GM19043 (cell line): ENCODE results near the gene TENM3.

ENCODE experiments used
- ATAC-seq: cut with Tn5 transposase; IDR thresholded peaks from one replicate; pipeline ENCODE4 v1.9.1; 2021; ENCODE audit warnings: low read depth; ENCODE audit not compliant: unreplicated experiment

TENM3 gene

DNA sequence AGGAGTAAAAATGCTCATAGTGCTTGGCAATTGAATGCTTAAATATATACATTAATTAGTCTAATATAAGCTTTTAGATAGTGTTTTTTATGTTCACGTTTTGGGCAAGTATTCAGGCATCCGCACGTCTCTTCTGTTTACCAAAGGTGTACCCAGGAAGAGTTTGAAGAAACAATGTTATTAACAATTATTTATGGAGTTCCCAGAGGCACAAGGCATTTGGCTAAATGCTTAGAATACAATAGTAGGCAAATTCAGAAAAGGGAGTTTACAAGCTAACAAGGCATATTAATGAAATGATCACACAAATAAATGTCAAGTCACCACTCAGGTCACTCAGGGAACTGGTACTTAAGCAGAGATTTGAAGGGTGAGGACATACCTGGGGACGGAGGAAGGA, 294.8 kb downstream of the TENM3 start:
- ATAC-seq = no peak

DNA sequence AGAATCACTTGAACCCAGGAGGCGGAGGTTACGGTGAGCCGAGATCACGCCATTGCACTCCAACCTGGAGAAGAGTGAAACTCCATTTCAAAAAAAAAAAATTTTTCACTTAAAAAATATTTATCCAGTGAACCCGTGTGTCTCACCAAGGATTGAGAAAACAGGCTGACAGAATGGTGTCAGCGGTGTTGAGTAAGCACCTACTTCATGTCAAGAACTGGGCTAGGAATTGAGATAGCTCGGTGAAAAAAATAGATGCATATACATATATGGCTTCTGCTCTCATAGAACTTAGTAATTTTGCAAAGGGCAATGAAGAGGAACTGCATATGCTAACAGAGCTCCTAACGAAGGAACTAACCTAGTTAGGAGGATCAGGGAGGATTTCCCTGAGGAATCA, 297.3 kb downstream of the TENM3 start:
- ATAC-seq = no peak

DNA sequence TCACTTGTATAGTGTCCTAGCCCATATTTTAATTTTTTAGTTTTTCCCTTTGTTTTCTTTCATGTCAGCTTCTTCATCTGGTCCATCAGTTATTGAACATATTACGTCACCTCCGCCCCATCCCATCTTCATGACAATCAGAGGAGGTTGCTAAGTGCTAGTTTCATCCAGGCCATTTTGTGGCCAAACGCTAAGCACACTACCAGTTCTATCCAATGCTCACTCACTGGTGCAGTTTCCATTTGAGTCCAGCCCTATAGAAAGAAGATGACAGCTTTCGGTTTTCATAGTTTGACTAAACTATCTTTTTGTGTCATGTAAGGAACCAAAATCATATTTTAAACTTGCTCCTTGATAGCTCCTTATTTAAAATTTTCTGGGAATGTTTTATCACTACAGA, 304.2 kb downstream of the TENM3 start:
- ATAC-seq = peak; percentile 93

DNA sequence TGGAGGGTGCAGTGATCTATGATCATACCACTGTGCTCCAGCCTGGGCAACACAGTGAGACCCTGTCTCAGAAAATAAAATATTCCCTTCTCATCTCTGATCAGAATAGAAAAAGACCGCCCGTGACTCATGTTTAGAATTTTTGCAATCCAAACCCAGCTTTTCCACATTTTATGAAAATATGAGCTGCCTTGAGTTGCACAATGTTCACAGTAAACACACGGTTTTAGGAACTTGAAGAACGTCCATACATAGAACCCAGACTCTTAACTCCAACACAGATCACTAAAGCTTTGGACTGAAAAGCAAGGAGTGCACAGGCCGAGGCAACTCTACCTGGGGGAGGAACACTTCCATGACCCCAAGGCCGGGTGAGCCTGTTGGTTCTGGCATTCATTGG, 305.0 kb downstream of the TENM3 start:
- ATAC-seq = no peak

DNA sequence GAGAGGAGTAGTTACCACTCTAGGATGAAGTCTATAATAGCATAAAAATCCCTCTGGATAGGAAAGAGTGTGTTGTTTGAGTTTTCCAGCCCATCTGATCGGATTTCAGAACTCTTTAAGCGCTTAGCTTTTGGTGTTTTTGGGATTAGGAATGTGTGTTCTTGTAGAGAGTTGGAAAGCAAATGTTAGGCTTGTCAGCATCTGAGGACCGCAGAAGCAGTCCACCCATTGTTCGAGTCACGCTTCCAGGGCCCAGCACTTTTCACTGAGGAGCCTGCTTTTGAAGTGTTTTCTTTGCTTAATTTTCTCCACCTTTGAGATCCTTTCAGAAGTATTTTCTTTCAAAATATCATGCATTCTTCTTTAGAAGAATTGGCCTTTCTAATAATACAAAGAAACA, 306.2 kb downstream of the TENM3 start:
- ATAC-seq = no peak

DNA sequence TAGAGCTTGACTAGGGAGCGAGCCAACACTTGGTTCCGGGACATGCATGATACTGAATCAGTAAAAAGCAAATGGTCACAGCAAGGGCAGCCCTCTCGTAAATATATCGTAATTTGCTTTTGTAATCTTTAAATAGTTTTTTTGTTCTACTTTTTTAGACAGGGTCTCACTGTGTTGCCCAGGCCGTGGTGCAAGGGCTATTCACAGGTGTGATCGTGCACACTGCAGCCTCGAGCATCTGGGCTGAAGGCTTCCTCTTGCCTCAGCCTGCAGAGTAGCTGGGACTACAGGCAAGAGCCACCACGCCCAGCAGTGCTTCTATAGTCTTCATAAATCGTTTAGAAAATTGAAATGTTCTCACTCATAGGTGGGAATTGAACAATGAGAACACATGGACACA, 309.7 kb downstream of the TENM3 start:
- no peak for ATAC-seq

DNA sequence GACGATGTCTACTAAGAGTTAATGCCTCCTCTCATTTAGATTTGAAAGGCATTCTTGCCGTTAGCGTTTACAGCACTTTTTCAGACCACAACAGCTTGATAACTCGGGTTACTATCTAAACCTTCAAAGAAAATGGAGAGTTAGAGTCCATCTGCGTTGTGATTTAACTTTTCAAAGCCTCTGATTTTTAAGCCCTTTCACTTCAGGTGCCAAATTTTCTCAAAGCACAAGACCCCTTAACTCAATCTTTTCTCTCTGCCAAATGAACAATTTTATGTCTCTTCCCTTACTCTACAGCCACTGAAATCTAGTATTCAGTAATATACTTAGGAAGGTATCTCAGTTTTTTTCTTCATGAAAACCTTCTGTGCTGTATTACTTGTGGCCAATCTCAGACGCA, 310.5 kb downstream of the TENM3 start:
- no peak for ATAC-seq

DNA sequence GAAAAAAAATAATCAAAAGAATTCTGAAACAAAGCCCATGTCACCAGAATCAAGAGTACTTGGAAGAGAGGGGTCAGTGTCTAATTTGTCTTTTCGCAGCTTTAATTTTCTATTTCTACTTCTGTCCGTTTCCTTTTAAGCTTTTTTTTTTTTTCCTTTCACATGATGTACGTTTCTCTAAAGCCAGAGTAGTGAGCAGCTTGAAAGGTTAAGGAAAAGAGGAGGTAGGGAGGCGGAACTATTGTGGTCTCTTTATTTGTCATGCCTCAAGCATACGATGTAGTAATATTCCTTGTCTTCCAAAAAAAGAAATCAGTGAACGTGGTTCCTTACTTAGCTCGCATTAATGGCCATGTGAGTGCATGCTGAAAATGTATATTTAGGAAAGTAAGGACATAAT, 311.5 kb downstream of the TENM3 start:
- no peak for ATAC-seq

DNA sequence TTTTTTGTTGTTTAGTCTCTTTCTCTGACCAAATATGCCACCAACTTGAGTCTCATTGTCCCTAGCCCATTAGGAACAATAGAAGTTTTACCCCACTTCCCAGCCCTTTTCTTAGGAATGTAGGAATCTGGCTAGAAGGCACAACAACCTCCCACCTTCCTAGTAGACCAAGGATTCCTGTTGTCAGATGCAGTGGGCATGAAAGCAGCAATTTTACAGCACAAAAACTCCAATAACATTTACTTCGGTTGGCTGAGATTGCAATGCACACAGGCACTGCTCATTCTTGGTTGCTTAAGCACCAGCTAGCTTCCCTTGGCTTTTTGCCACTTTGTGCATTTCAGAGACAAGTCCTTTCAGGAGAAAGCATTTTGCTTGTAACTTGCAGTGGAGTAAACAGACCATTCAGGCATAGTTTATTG, 312.8 kb downstream of the TENM3 start:
- ATAC-seq = no peak

DNA sequence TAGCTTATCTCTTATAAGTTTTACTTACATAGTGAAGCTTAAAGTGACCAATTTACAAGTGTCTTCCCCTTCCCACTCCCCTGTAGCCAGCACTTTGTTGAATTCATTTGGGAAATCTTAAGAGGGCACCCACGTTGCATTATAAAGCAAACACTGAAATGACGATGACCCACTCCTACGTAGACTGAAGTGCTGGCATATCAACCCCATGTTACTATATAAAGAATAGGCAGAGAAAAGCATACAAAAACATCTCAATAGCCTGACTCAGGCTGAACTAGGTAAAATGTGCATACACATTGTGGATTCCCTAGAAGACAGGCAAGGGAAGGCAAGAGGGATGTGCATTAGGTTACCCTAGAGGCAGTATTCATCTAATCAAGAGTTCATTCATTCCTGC, 313.4 kb downstream of the TENM3 start:
- ATAC-seq = no peak

DNA sequence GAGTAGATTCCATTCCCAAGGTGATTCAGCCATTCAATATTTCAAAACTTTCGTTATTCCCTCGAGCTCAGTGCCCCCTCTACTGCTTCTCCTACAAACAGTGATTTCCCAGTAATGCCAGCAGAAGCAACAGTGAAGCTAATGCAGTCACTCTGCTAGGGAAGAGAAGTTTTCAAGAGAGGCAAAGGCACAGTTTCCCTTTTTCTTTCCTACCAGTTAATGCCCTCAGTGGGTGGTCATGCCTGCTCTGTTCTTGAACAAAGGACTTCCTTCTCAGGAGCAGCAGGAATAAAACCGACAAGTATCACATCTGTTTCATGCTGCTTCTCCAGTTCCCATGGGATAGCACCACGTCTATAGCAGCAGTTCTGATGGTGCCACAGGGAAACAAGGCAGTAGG, 317.2 kb downstream of the TENM3 start:
- ATAC-seq = no peak

DNA sequence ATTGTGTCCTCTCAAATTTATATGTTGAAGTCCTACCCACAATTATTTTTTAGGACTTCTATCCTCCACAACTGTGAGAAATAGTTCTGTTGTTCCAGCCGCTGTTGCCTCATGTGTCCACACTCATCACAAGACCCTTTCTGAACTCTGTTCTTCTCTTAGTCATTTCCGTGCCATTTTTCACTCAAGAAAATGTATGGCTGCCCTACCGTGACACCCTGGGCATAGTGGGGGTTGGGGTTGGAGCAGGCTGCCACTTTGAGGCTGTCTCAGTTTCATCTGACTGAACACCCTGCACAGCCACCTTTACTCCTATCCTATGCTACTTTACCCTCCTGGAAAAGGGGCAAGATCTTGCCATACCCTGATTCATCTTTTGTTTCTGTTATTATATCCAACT, 319.1 kb downstream of the TENM3 start:
- no peak for ATAC-seq

DNA sequence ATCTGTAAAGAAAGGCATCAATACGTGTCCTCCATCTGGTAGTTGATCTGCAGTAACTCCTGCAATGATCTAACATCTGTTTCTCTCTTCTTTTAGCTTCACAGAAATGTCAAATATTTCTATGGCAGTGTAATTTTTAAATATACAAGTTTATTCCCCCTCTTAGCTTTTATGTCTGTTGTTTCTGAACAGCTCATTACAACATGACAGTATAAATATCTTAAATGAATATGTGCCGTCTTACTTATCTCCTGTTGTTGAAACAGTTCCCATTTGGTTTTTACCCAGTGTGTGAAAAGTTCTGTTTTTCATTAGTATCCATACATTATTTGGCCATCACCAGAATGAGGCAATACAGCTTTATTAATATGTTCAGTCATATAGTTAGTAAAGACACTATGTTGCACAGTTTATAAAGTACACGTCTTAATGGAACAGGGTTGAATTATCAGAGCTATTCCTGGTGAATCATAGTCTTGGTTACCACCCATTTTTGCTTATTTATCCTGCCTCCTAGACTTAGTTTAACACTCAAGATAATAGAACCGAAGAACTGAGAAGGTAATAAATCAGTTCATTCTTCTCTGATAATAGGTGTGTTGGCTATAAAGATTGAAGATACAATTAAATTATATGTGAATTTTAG, 321.6 kb downstream of the TENM3 start:
- ATAC-seq = no peak

DNA sequence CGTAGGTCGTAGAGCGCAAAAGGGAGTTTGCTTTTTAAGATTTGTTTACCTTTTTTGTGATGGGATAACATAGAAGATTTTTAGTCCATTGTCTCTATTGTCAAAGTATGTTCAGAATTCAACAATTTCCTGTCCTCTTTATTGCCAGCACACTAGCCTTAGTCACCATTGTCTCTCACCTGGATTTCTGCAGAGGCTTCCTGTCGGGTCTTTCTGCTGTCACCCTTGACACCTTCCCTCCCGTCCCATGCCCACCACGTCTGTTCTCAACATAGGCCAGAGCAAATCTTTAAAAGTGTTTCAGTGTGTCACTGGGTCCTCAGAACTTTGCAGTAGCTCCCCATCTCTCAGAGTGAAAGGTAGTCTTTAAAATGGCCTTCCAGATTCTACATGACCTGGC, 323.9 kb downstream of the TENM3 start:
- ATAC-seq = no peak

DNA sequence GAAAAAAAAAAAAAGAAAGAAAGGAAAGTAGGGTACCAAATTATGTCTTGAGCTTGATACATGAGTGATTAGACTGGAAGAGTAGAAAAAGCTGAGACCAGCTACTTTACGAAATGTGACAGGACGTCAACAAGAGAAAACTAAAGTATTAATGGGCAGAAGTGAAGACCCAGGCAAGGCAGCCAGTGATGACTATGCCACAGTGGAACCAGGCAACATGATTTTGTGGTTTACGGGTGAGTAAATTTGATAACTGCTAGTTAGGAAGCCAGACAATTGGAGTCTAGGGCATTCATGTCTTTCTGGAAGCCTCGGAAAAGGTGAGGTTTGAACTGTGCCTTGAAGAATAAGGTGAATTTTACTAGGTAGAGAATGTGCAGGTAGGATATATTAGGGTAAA, 326.4 kb downstream of the TENM3 start:
- no peak for ATAC-seq

DNA sequence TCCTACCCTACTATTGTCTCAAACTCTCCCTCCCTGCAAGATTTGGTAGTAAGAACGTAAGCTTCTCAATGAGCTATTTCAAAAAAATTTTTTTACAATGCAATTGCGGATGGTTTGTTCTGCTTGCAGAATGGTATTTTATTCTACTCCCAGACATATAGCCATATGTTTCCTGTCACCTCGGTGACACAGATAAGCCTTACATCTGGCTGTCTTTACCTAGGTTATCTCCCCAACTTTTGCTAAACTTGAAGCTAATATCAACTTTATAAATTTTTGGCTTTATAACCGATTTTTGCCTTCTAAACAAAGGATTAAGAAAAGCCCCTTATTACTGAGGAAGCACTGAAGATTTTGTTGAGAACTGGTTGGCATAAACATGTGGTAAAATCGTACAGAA, 331.5 kb downstream of the TENM3 start:
- no peak for ATAC-seq

DNA sequence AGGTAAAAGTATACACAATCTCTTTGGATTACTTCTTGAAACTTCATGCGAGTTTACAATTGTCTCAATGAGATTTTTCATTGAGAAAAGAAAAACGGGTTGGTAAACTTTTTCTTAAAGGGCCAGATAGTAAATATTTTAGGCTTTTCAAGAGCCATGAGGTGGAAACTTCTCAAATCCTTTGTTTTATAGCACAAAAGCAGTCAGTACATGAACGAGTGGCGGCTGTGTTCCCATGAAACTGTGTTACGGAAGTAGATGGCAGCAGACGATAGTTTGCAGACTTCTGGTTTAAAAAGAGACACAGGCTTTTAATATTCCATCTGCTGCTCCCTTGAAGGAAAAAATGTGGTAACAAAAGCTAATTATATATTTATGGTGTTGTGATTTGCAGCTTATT, 332.0 kb downstream of the TENM3 start:
- ATAC-seq = no peak

DNA sequence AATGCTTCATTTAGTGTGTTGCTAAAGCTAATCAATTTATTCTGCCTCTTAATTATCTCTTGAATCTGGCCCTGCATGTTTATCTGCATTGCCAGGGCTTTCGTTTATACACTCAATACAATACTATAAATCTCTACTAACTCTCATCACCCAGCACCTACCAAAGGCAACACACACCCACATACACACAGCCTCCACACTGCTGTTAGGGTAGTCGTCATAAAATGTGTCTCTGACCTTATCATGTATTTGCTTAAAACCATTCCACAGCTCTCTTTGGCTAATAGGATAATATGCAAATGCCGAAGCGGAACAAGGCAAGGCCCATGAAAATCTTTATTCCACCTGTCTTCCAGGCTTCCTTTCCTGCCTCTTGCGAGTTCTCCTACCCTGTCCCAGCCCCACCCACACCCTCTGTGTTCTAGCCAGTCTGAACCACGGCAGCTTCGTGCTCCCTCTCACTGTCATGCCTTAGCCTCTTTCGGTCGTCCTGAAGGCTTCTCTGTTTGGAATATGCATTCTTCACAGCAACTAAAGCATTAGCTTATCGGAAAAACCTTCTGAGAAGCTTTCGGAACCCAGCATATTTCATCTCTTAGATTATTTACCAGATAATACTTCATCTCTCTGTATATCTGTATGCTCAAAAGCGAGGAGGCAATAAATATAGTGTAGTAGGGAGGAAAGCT, 333.5 kb downstream of the TENM3 start:
- ATAC-seq = no peak

DNA sequence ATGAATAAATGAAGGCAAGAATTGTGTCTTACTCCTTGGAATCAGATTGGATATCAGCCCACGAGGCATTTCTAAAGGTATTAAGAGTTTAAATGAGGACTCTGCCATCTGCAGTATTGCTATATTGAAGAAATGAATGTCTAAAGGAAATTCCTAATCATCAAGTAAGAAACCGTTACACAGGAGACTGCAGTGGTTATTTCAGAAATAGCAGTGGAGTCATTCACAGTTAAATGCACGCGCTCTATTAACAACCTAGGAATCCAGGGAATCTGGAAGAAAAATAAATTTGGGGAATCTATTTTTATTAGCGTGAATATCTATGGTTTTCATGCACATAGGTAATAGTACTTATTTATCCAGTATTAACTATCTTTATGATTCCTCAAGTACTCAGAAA, 334.2 kb downstream of the TENM3 start:
- no peak for ATAC-seq

DNA sequence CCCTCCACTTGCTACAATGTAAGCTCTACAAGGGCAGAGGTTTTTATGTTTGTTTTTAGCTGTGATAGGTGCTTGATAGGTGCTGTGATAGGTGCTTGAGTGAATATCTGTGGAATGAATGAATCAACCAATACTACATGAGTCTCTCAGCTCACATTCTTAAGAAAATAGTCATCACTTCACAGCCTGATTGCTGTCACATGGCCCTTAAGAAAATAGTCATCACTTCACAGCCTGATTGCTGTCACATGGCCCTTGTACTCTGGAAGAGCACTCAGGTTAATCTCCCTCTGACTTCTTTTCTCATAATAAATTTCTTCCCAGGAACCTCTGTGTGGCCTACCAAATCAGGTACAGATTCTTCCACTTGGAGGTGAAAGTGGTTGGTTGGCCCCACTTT, 335.2 kb downstream of the TENM3 start:
- no peak for ATAC-seq

DNA sequence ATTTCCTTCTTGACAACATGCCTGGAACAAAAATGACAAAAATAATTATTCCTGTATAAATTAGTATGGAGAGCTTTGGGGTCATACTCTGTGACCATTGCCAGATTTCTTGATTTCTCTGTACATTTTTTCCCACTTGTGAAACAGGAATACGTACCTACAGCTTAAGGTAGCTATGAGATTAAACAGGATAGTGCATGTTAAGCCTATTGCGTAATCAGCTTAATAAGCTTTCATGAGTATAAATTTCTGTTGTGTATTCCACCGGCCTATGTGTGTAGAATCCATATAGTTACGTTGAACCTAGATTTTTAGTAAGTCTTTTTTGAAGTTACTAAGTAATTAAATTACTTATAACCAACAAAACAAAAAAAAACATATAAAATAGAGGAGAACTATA, 339.0 kb downstream of the TENM3 start:
- no peak for ATAC-seq

DNA sequence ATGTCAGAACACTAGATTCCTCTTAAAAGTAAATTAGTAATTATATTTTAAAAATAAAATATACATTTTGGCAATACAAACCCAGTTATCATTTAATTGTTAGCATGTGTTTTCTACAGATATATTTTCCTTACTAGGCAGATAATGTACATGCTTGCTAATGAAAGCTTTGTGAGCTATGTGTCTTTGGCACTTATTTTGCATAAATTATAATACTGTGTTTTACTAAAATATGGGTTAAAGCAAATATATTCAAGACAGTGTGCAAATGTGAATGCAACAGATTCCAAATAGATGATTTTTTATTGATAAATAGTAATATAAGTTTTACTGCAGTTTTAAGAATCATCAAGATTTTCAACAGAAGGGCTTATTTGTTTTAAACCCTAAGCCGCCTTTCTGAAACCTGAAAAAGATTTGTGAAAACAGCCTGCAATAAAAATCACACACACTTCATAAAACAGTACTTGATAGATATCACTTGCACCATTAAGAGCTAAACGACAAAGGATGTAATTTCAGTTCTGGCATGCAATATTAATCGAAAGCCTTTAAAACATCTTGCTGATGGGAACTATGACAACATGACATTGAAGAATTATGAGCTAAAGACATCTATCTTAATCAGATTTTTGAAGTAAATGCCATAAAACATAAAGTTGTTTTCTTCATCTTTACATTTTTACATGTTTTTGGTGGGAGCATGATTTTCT, 340.7 kb downstream of the TENM3 start:
- ATAC-seq = no peak
